ENCODE measurements around the gene PHKA1.
"Not testable (repeated sequence)": the region's sequence is repeated elsewhere in the genome, so short reads cannot be mapped to it uniquely, and the experiment has no call there.

The PHKA1 gene

GRCh38 chrX:72568406-72569092 lies 145.6 kb downstream of the PHKA1 start:
- DNase-seq, result no peak

- DNase-seq, result no peak
Measured at GRCh38 chrX:72566448-72566847, 147.7 kb downstream of the PHKA1 start.

GRCh38 chrX:72559655-72560054 lies 154.5 kb downstream of the PHKA1 start:
- not testable (repeated sequence) for DNase-seq

DNA sequence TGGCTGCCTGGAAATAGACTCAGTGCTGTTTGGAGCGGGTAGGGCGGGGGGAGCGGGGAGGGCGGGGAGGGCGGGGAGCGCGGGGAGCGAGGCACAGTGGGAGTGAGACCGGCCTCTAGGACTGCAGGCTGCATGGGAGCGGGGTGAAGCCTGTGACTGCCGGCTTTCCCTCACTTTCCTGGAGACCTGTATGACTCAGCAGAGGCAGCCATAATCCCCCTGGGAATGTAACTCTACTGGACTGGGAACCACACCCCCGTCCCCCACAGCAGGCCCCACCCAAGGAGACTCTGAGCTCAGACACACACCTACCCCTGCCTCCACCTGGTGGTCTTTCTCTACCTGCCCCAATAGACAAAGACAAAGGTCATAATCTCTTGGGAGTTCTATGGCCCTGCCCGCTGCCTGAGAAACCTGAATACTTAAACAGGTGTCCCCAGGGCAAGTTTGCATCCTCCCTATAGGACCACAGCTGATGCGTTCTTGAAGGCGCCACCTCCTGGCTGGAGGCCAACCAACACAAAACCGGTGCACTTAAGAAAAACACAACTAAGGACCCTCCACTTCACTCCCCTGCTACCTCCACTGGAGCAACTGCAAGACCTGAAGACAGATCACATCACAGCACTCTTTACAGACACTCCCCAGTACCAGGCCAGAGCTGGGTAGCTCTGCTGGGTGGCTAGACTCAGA lies 159.5 kb downstream of the PHKA1 start:
- DNase-seq, result no peak

DNA sequence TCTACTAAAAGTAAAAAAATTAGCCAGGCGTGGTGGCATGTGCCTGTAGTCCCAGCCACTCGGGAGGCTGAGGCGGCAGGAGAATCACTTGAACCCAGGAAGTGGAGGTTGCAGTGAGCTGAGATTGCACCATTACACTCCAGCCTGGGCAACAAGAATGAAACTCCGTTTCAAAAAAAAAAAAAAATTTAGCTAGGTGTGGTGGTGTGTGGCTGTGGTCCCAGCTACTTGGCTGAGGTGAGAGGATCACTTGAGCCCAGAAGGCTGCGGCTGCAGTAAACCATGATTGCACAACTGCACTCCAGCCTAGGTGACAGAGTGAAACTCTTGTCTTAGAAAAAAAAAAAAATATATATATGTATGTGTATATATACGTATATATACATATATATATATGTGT lies 161.7 kb downstream of the PHKA1 start:
- not testable (repeated sequence) for DNase-seq

DNA sequence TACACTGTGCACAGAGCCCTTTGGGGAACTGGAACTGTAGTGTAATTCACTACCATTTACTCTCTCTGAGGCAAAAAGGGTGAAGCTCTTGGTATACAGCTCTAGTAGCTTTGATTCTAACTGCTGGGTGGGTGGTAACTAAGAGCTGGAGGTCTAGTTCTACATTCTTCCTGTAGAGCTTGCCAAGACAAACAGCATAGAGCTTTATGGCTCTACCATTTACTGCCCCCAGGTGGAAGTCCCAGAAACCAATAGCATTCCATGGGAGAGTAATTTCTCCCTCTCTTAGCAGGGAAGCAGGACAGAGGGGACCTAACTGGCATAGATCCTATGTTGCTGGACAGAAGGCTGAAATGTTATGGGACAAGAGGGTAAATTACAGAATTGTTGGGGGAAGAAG lies 168.1 kb downstream of the PHKA1 start:
- DNase-seq, result no peak

GRCh38 chrX:72540318-72540717 lies 173.8 kb downstream of the PHKA1 start:
- DNase-seq, result no peak

GRCh38 chrX:72539822-72540221 lies 174.3 kb downstream of the PHKA1 start:
- DNase-seq, result no peak

- no peak for DNase-seq
Measured at GRCh38 chrX:72536542-72536941, 177.6 kb downstream of the PHKA1 start.

DNA sequence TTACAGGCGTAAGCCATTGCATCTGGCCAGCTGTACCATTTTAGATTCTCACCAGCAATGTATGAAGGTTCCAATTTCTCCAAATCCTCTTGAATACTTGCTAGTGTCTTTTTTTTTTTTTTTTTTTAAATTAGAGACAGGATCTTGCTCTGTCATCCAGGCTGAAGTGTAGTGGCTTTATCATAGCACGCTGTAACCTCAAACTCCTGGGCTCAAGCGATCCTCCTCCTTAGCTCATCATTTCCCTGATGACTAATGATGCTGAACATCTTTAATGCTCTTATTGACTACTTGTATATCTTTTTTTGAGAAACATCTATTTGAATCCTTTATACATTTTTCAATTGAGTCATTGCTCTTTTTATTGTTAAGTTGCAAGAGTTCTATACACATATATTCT lies 181.7 kb downstream of the PHKA1 start:
- DNase-seq, result no peak
